HG03060 (cell line): ENCODE data around the gene MEGF11.

Experiments
- ATAC-seq: cut with Tn5 transposase; IDR thresholded peaks from one replicate; pipeline ENCODE4 v1.9.1; 2021; ENCODE audit warnings: low read depth, moderate number of reproducible peaks; ENCODE audit not compliant: unreplicated experiment

Gene MEGF11

DNA sequence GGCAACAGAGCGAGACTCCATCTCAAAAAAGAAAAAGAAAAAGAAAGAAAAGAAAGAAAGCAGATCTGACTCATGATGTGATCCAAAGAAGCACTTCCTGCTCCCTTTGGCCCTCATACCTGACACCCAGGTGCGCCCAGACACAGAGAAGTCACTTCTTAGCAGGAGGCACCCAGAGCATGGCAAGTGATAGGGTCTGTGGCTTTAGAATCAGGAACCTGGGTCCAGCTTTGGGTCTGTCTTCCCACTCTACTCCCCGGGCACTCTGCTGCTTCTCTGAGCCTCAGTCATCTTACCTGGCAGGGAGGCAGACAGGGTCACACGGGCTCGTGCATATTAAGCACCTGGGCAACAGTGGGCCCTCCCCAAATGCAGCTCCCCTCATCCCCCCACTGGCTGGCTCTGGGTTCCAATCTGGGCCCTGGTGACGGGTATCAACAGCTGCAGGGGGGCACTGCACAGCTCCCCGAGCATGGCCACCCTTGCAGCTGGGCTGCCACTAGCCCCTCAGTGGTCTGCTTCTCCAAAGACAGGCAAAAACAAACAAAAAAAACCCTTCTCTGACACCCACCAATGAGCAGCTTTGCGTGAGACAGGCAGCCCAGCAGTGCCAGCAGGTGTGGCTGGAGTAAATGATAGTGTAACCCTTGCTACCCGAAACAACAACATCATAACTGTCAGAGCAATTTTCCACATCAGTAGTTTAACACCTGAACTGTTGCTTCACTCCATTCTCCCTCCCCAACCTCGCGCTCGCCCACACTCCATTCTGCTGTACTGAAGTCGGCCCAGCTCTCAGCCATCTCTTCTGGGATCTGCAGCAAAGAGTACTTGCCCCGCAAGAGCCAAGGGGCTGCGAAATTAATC lies 99.8 kb downstream of the MEGF11 start:
- no peak for ATAC-seq

- no peak for ATAC-seq
Measured at GRCh38 chr15:66152650-66153049, 100.9 kb downstream of the MEGF11 start.

DNA sequence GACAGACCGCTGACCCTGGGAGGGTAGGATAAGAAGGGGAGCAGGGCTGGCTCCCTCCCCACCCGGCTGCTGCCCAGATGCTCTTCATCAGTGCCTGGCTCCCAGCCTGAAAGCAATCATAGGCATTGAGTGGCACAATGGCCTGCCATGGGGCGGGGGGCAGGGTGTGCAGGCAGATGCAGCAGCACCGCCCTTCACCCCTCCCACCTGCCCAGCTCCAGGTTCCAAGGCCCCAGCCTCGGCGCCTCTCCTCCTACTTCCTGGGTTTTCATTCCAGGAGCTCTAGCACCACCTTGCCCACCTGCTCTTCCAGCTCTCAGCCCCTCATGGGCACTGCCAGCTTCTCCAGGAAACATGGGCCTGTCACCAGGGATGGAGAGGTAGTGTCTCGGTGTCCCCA lies 101.7 kb downstream of the MEGF11 start:
- ATAC-seq, result no peak

DNA sequence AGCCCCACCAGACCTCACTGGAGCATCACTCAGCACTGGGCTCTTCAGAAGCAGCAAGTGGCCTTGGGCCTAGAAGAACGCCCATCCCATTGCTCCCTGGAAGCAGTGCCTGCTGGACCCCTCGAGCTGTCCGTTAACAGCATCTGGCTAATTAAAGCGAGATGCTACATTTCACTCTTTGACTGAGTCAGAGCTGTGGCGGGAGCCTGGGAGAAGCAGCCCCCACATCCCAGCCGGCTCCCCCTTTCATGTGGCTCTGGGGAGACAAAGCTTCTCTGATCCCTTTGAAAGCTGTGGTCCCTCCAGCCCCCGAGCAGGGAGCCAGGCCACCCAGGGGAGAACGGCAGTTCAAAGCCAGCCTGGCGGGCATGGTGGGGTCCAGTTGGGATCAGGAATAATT lies 103.7 kb downstream of the MEGF11 start:
- no peak for ATAC-seq

GRCh38 chr15:66148187-66148586 lies 105.4 kb downstream of the MEGF11 start:
- ATAC-seq, result no peak

GRCh38 chr15:66147440-66147839 lies 106.1 kb downstream of the MEGF11 start:
- no peak for ATAC-seq

GRCh38 chr15:66145726-66146182 lies 107.8 kb downstream of the MEGF11 start:
- ATAC-seq, result no peak

DNA sequence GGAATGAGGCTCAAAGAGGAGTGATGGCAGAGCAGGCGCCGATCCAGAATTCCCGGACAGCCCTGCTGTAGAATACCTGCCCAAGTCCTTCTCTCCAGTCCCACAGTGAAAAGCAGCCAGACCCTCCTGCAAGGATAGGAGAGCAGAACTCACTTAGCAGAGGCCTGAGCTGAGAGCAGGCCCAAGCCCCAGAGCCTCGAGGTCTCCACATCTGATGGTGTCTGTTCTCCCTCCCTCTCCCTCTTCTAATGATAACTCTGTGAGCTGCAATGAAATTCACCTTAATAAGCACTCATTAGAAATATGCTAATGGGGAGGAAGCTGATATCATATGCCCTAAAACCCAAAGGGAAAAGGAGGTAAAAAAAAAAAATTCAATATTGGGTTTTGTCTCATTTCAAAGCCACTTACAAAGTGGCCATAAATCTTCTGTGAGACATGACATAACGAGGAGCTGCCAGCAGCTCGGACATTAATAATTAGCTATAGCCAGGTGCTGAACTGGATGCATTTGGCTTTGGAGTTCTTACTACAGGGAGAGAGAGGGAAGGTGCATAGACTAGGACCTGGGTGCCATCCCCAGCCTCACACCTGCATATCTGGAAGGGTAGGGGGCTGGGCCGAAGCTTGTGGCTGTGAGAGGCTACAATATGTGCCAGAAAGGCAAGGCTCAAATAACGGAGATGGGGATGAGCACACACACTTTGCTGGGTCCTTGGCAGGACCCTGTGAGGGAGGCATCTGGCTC lies 108.4 kb downstream of the MEGF11 start:
- ATAC-seq, result no peak

DNA sequence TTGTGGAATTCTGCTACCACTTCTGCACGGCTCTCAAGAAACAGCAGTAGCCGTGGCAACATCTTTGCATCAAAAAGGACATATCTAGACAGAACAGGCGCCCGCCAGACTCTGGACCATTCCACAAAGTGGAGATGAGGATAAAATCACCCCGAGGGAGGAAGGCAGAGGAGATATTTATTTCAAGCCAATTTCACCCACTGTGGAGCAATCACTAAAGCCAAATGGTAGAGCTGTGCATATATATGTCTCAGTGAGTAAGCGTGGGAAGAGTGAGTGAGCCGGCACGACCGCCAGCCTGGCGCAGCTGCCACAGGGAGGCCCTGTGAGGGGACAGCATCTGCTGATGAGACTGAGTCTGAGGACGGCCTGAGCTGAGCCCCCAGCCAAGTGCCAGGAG lies 111.3 kb downstream of the MEGF11 start:
- ATAC-seq, result no peak

GRCh38 chr15:66139591-66140207 lies 113.9 kb downstream of the MEGF11 start:
- ATAC-seq, result no peak

DNA sequence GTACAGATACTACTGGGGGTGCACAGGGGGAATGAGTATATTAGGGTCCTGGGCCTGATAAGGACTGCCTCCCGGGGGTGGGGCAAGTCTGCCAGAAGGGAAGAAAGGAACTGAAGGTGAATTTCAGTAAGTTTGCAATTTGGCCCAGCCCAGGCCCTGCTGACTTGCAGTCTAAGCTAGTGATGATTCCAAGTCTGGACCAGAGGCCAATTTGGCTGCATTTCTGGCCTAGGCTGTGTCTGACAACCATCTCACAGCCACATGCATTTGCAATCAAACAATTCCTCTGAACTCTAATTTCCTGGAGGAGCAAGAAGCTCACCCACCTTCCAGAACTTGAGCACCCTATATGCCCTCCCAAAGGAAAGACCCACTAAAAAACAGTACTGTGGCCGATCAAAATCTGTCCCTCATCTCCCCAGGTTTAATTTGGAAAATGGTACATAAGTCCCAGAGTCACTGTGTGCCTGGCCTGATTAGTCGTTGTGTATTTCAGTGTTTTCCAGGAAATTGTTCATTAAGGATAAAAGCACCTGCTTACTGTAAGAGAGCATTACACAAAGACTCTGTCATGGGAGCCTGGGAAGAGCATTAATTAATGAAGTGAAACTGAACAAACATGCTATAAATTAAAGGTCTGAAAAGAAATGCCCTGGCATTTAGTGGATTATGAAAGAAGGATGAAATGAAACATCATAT lies 114.5 kb downstream of the MEGF11 start:
- no peak for ATAC-seq

- ATAC-seq, result no peak
Measured at GRCh38 chr15:66138096-66138783, 115.3 kb downstream of the MEGF11 start.

DNA sequence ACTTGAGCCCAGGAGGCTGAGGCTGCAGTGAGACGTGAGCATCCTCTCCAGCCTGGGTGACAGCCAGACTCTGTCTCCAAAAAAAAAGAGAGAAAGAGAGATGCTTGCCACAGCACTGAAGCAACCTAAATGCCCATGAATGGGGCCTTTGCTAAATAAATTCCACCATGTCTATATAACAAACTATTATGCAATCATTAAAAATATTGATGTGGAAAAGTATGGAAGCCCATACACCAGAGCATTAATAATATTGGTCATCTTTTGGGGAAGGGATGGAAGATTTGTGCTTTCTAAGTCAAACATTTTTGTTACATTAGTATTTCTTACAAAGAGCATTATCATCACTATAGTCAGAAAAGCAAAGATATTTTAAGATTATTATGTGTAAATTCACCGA lies 116.6 kb downstream of the MEGF11 start:
- ATAC-seq, result no peak

- no peak for ATAC-seq
Measured at GRCh38 chr15:66135664-66136063, 117.9 kb downstream of the MEGF11 start.

- no peak for ATAC-seq
Measured at GRCh38 chr15:66134284-66134683, 119.3 kb downstream of the MEGF11 start.

DNA sequence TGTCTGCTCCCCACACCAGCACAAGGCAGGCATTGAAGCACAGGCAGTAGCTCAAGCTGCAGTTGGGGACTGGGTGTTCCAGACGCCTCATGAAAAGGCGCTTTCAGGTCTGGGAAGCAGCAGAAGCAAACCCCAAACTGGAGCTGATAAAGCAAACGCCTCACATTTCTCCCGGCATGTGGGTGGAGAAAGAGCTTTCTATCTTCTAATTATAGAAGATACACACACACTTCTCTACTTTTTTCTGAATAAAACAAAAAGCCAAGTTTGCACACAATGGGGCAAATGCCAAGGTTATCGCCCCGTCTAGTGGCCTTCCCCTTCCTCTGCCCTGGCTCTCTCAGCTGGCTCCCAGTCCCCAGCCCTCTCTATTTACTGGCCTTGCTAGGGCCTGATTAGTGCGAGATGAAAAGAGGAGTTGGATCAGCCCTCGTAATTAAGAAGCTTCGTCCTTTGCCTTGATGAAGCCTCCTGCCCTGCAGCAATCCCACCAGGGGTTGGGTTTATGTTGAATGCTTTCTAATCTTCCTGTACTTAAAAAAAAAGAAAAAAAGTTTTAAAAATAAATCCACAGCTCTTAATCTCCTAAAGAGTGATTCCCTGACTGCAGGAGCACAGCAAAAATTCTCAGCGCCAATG lies 120.2 kb downstream of the MEGF11 start:
- ATAC-seq, result no peak

- no peak for ATAC-seq
Measured at GRCh38 chr15:66132251-66132816, 121.2 kb downstream of the MEGF11 start.

GRCh38 chr15:66131831-66132230 lies 121.7 kb downstream of the MEGF11 start:
- ATAC-seq, result no peak

GRCh38 chr15:66131200-66131599 lies 122.3 kb downstream of the MEGF11 start:
- ATAC-seq, result no peak
